ENCODE measurements around the gene ZNF346.
"Not testable (repeated sequence)": the region's sequence is repeated elsewhere in the genome, so short reads cannot be mapped to it uniquely, and the experiment has no call there.

ZNF346 gene, protein sequence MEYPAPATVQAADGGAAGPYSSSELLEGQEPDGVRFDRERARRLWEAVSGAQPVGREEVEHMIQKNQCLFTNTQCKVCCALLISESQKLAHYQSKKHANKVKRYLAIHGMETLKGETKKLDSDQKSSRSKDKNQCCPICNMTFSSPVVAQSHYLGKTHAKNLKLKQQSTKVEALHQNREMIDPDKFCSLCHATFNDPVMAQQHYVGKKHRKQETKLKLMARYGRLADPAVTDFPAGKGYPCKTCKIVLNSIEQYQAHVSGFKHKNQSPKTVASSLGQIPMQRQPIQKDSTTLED
- total RNA-seq, result 18.1 to 22.8 reads per million in 2 donors

DNA sequence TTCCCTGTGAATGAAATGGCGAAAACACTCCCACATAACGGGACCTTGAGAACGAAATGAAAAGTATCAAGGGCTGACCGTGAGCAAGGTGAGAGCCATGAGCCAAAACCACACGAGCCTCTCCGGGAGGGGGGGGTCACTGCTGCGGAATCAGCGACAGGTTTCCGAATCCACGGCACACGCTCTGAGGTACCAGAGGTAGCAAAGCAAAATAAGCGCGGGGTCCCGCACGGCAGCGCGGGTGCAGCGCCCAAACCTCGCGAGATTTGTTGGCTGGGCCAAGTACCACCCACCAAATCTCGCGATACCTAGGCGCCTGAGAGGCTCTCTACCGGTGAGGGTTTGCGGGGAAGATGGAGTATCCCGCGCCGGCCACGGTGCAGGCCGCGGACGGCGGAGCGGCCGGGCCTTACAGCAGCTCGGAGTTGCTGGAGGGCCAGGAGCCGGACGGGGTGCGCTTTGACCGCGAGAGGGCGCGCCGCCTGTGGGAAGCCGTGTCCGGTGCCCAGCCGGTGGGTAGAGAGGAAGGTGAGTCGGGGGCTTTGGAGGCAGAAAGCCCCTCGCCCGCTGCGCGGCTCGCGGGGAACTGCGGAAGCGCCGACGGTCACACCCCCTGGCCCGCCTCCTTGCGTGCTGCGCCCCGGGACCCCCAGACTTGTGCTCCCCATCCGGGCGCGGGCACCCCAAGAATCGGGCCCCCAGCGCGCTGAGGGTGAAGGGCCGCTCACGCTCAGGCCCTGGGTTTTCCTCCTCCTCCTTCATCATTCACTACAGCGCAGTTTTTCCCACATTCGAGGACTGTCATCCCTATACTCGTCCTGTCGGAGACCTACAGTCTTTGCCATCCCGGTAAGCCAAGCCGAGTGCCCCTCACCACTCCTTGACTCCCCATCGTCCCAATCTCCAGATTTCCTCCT lies at the start of gene ZNF346:
TSS of gene ZNF346 (plus strand) at position 311 of the 917 bp plus-strand sequence. CDS start at position 354, 43 bp downstream.
- peak; percentile 82 to 96 (median 85) for DNase-seq

DNA sequence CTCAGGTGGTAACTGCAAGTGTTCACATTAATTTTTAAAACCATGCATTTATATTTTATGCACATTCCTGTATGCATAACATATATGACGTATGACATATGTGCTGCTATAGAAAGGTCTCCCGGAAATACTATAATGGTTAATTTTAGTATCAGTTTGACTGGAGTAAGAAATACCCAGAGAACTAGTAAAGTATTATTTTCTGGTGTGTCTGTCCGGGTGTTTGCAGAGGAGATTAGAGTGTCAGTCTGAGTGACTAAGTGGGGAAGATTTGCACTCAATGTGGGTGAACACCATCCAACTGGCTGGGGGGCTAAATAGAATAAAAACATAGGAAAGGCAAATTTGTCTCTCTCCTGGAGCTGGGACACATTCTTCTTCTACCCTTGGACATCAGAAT lies 42.8 kb upstream of the ZNF346 start:
- peak in 1 of 5 experiments; percentile 26 for DNase-seq

DNA sequence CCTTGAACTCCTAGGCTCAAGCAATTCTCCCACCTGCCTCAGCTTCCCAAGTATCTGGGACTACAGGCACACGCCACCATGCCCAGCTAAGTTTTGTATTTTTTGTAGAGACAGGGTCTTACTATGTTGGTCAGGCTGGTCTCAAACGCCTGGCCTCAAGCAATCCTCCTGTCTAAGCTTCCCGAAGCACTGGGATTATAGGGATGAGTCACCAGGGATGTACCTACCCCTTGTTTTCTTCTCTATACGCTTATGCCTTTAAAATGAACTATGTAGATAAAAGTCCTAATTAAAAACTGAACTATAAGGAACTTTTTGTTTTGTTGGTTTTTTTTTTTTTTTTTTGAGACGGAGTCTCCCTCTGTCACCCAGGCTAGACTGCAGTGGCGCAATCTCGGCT lies 41.7 kb upstream of the ZNF346 start:
- no peak for DNase-seq

DNA sequence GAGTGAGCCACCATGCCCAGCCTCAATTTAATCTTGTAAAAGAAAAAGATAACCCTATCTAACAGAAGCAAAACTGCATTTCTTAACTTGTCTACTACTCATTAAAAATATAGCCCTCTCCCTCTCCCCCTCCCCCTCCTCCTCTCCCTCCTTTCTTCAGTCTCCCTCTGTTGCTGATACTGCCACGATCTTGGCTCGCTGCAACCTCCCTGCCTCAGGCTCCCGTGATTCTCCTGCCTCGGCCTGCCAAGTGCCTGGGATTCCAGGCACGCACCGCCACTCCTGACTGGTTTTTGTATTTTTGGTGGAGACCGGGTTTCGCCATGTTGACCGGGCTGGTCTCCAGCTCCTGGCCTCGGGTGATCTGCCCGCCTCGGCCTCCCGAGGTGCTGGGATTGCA lies 39.4 kb upstream of the ZNF346 start:
- not testable (repeated sequence) for DNase-seq

DNA sequence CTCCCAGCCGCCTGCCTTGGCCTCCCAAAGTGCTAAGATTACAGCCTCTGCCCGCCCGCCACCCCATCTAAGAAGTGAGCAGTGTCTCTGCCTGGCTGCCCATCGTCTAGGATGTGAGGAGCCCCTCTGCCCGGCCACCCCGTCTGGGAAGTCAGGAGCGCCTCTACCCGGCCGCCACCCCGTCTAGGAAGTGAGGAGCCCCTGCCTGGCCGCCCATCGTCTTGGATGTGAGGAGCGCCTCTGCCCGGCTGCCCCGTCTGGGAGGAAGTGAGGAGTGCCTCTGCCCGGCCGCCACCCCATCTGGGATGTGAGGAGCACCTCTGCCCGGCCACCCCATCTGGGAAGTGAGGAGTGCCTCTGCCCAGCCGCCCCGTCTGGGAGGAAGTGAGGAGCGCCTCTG lies 38.9 kb upstream of the ZNF346 start:
- DNase-seq, result not testable (repeated sequence)

DNA sequence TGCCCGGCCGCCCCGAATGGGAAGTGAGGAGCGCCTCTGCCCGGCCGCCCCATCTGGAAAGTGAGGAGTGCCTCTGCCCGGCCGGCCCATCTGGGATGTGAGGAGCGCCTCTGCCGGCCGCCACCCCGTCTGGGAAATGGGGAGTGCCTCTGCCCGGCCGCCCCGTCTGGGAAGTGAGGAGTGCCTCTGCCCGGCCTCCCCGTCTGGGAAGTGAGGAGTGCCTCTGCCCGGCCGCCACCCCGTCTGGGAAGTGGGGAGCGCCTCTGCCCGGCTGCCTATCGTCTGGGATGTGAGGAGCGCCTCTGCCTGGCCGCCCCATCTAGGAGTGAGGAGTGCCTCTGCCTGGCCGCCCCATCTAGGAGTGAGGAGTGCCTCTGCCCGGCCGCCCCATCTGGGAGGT lies 38.3 kb upstream of the ZNF346 start:
- not testable (repeated sequence) for DNase-seq

DNA sequence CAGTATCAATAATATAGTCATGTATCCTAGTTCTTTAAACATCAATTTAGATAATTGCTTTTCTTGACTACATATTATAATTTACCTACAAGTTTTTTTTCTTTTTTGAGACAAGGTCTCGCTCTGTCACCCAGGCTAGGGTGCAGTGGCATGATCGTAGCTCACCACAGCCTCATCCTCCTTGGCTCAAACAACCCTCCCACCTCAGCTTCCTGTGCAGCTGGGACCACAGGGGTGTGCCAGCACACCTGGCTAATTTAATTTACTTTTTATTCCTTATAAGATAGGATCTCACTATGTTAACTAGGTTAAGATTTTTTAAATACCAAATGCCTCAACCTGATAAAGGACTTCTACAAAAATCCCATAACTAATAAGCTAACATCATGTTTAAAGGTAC lies 37.0 kb upstream of the ZNF346 start:
- peak in 3 of 5 experiments; percentile 16 to 83 (median 27) for DNase-seq

DNA sequence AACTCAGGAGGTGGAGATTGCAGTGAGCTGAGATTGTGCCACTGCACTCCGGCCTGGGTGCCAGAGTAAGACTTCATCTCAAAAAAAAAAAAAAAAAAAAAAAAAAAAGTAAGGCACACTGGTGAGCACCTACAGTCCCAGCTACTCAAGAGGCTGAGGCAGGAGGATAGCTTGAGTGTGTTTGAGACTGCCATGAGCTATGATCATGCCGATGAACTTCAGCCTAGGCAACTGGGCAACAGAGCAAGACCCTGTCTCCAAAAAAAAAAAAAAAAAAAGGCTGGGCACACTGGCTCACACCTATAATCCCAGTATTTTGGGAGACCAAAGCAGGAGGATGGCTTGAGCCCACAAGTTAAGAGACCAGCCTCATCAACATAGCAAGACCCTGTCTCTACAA lies 36.2 kb upstream of the ZNF346 start:
- DNase-seq, result no peak

DNA sequence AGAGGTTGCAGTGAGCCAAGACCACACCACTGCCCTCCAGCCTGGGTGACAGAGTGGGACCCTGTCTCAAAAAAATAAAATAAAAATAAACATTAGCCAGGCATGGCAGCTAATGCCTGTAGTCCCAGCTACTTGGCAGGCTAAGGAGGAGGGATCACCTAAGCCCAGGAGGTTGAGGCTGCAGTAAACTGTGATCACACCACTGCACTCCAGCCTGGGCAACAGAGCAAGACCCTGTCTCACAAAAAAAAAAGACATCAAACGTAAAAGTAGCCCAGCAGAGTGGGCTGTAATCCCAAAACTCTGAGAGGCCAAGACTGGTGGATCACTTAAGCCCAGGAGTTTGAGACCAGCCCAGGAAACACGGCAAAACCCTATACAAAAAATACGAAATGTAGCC lies 34.9 kb upstream of the ZNF346 start:
- no peak for DNase-seq

DNA sequence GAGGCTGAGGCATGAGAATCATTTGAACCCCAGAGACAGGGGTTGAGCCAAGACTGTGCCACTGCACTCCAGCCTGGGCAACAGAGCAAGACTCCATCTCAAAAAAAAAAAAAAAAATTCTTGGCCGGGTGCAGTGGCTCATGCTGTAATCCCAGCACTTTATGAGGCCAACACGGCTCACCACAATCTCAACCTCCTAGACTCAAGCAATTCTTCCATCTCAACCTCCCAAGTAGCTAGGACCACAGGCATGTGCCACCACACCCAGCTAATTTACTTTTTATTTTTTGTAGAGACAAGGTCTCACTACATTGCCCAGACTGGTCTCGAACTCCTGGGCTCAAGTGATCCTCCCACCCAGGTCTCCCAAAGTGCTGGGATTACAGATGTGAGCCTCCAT lies 29.4 kb upstream of the ZNF346 start:
- DNase-seq, result not testable (repeated sequence)

DNA sequence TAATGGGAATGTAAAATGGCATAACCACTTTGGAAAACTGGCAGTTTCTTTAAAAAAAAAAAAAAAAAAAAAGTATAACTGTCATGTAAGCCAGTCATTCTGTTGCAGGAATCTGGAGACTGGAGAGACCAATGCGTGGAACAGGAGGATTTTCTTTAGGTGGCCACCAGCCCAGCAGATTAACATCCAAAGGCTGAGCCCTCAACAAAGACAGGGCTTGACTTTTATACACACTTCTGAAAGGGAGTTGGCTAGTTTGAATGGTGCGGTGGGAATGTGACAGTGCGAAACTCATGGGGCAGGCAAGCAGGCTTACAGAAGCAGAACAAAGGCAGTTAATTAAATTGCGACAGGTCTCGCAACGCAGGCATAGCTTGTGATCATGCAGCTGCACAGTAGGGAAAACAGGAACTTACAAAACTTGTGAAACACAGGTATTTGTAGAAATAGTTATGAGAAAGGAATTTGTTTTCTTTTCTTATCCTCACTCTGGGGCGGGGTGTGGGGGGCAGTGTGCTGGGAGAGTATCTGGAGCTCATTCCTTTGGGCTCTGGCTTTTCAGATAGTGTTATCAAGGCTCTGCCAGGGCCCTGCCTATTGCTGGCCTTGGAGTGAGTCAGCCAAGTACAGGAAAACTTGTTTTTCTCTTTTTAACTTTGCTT lies 27.9 kb upstream of the ZNF346 start:
- no peak for DNase-seq

DNA sequence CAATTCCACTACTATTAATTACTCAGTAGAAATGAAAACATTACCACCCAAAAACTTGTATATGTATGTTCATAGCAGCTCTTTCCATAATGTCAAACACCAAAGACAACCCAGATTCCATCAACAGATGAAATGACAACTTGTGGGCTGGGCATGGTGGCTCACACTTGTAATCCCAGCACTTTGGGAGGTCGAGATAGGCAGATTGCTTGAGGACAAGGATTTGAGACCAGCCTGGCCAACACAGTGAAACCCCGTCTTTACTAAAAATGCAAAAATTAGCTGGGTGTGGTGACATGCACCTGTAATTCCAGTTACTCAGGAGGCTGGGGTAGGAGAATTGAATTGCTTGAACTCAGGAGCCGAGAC lies 27.4 kb upstream of the ZNF346 start:
- no peak for DNase-seq

DNA sequence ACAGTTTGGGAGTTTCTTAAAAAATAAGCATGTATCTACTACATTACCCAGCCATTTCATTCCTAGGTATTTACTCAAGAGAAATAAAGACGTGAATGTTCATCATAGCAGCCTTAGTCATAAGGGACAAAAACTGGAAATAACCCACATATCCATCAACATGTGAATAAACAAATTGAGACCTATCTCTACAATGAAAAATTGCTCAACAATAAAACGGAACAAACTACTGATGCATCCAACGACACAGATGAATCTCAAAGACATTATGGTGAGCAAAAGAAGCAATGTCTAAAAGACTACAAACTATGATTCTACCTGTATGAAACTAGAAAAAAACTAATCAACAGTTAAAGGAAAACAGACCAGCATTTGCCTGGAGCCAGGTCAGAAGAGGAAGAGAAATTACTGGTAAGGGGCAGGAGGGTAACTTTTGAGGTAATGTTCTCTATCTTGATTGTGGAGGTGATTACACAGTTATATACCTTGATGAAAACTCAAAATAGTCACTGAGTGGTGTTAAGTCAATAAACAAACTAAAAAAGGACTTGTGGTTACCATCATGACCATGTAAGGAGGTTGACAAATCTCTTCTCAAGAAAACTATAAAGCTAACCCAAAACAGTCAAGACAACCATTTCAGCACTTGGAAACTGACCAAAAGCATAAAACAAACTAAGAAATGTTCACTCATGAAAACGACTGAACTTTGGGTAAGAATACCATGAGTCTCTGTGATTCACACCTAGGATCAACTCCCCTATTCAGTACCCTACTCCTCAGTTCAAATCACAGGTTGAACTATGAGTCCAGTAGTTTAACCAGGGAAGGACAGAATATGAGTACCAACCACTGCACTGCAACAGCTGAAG lies 26.4 kb upstream of the ZNF346 start:
- DNase-seq, result peak in 1 of 5 experiments; percentile 78

DNA sequence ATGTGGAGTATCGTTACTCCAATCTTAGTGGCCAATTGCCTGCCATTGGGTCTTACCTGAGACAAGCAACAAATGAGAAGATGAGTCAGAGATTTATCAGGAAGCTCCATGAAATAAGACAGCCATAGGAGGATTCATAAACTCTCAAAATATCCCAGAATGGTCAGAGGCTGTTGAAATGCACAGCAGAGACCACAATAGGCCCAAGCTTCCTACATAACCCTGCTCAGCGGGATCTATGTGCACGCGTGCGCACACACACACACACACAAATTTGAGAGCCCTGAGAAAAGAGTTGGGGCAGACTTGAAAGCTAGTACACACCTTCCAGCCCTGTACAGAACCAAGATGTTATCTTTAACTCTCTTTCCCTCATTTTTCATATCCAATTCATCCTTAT lies 25.7 kb upstream of the ZNF346 start:
- DNase-seq, result peak in 1 of 5 experiments; percentile 11

DNA sequence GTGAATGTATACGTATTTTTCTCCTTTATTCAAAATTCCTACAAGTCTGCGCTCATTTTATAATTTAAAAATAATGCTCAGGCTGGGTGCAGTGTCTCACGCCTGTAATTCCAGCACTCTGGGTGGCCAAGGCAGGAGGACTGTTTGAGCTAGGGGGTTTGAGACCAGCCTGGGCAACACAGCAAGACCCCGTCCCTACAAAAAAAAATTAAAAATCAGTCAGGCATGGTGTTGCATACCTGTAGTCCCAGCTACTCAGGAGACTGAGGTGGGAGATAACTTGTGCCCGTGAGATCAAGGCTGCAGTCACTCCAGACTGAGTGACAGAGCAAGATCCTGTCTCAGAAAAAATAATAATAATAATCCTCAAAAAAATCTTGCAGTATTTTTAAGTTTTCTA lies 23.7 kb upstream of the ZNF346 start:
- DNase-seq, result no peak

DNA sequence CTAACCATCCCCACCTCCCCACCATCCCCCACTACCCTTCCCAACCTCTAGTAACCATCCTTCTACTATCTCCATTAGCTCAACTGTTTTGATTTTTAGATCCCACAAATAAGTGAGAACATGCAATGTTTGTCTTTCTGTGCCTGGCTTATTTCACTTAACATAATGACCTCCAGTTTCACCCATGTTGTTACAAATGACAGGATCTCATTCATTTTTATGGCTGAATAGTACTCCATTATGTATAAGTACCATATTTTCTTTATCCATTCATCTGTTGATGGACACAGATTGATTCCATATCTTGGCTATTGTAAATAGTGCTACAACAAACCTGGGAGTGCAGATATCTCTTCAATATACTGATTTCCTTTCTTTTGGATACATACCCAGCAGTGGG lies 23.0 kb upstream of the ZNF346 start:
- not testable (repeated sequence) for DNase-seq

DNA sequence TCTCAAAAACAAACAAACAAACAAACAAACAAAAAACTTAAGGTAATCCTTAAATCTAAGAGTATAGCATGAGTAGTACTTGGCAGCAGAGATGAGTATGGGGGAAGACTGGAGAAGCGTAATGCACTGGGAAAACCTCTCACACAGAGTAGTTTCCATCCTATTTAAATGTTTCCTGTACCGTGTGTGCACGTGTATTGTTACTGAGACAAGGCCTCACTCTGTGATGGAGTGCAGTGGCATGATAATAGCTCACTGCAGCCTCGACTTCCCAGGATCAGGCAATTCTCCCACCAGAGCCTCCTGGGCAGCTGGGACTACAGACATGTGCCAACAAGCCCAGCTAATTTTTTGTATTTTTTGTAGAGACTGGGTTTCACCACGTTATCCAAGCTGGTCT lies 18.8 kb upstream of the ZNF346 start:
- DNase-seq, result no peak

DNA sequence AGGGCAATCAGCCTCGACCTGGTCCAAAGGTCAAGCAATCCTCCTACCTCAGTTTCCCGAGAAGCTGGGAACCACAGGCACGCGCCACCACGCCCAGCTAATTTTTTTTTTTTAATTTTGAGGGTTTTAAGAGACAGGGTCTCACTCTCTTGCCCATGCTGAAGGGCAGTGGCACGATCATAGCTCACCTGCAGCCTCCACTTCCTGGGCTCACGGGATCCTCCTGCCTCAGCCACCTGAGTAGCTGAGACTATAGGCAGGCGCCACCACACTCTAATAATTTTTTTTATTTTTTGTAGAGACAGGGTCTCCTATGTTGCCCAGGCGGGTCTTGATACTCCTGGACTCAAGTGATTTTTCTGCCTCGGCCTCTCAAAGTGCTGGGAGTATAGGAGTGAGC lies 17.5 kb upstream of the ZNF346 start:
- no peak for DNase-seq

DNA sequence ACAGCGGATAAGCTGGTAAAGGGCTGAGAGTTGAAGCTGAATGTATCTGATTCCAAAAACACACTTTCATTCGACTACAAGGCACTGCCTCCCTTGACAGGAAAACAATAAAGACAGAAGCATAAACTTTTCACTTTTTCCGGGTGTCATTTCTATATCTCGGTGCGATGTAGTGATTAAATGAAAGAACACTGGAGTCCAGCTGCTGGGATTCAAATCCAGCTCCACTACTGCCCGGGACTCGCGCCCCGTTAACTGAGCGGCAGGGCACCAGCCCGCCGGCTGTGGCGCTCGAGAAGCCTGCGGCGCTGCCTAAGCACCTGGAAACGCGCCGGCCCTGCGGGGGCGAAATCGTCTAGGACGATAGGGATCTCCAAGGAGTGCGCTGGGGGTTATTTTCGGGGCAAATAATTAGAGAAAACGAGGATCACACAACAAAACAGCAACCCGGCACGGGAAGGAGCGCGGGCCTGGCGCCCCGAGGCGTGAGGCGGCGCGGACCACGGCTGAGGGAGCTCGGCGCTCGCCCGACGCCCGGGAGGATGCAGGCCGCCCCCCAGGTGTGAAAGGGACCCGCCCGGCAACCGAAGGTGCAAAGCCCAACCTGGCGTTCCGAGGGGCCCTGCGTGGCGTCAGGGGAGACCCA lies 16.8 kb upstream of the ZNF346 start:
- DNase-seq, result peak; percentile 38 to 73 (median 56)

DNA sequence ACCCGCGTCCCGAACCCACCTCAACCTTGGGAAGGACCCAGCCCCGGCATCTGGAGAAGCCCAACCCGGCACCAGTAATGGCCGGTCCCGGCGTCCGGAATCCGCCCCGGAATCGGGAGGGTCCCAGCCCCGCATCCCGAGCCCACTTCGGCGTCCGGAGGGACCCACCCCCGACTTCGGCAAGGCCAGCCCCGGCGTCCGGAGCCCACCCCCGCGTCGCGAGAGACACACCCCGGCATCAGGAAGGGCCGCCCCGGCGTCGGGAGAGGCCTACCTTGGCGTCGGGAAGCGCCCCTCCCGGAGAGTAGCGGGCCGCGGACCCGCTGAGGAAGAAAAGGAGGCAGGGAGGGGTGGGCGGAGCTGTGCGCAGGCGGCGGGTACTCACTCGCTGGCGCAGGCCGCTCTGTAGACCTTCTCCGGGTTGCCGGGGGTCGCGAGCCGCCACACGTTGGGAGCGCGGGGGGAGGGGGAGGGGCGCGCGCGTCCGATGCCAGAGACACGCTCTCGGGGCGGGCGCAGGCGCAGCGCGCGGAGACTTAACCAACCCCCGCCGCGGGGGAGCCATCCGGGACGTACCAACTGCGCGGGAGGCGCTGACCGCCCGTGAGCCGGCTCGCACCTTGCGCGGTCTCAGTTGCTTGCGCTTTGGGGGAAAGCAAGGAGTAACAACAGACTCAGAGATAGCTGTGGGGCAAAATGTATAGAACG lies 16.1 kb upstream of the ZNF346 start, which contains the start of gene UIMC1:
TSS of gene UIMC1 (minus strand) at position 515 of the 708 bp plus-strand sequence. CDS start 24,164 bp downstream, outside the sequence.
- DNase-seq, result peak; percentile 83 to 95 (median 86)

DNA sequence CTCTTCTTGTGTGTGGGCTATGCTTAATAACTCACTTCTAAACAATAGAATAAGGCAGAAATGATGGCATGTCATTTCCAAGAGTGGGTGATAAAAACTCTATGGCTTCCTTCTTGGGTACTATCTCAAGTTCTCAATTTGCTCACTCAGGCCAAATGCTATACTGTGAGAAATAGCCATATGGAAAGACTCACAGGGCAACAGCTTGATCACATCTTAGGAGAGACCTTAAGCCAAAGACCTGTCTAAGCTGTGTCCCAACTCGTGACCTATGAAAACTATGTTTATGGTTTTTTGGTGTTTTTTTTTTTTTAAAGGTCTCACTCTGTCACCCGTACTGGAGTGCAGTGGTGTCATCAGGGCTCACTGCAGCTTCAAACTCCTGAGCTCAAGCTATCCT lies 13.8 kb upstream of the ZNF346 start:
- no peak for DNase-seq
